ENCODE data around the gene TANC2.

DNA sequence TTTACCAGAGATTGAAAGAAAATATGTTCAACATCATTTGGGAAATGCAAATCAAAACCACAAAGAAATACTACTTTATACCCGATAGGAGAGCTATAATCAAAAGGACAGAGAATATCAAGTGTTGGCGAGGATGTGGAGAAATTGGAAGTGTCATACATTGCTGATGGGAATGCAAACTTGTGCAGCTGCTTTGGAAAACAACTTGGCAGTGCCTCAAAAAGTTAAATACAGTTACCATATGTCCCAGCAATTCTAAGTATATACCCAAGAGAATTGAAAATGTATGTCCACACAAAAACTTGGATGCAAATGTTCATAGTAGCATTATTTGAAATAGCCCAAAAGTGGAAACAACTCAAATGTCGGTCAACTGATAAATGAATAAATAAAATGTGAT lies 17.0 kb upstream of the TANC2 start:
- TF ChIP-seq, protein P1, sequence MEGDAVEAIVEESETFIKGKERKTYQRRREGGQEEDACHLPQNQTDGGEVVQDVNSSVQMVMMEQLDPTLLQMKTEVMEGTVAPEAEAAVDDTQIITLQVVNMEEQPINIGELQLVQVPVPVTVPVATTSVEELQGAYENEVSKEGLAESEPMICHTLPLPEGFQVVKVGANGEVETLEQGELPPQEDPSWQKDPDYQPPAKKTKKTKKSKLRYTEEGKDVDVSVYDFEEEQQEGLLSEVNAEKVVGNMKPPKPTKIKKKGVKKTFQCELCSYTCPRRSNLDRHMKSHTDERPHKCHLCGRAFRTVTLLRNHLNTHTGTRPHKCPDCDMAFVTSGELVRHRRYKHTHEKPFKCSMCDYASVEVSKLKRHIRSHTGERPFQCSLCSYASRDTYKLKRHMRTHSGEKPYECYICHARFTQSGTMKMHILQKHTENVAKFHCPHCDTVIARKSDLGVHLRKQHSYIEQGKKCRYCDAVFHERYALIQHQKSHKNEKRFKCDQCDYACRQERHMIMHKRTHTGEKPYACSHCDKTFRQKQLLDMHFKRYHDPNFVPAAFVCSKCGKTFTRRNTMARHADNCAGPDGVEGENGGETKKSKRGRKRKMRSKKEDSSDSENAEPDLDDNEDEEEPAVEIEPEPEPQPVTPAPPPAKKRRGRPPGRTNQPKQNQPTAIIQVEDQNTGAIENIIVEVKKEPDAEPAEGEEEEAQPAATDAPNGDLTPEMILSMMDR (IDR thresholded peaks at IDR 0.05) = no peak
- TF ChIP-seq POLR2A (IDR thresholded peaks at IDR 0.05) (no peak), EP300 (IDR thresholded peaks at IDR 0.05; ENCODE audit: low read depth) (no peak), POLR2AphosphoS5 (IDR thresholded peaks at IDR 0.05) (no peak)

Data from transverse colon (tissue), 4 donors.